ENCODE data around the gene TIGD1.

Gene TIGD1
- total RNA-seq: 16.2 to 31.2 (median 18.8) reads per million in 3 donors

- Histone ChIP-seq H3K4me1 (ENCODE audit: control insufficient read depth, insufficient read depth, low read length, poor library complexity, severe bottlenecking) (peaks cover 17% of the 10 kb centered on the region), H3K36me3 (ENCODE audit: control insufficient read depth, insufficient read depth, low read length) (peaks cover under 1% of the 10 kb centered on the region)
Measured at GRCh38 chr2:232550354-232551249, at the start of gene TIGD1, which contains the start of gene EIF4E2. Gene TIGD1 (minus strand): TSS chr2:232550557. CDS start chr2:232549882, 675 bp downstream. Gene EIF4E2 (plus strand): TSS chr2:232550689. CDS start chr2:232550725, 36 bp downstream.

DNA sequence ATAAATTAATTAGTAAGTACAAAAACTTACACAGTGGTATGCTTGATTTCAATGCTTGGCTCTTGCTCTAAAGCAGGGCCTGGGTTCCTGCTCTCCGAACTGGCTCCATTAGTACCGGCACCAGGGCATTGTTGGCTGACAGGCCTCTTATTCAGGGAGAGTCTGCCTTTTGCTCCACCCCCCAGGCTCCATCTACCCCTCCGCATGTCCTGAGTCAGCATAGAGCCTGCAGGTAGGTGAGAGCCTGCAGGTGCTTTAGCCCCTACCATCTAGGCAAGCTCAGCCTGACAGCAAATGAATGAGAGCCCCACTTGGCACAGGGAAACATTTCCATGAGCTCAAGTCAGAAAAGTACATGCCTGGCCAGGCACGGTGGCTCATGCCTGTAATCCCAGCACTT lies 47.9 kb upstream of the TIGD1 start:
- DNase-seq: no peak
- Histone ChIP-seq H3K36me3 (ENCODE audit: control insufficient read depth, insufficient read depth, low read length) (no peaks in the 10 kb centered on the region), H3K27ac (ENCODE audit: insufficient read depth, low read length, poor library complexity, severe bottlenecking) (no peak overlapping the region), H3K27me3 (replicated peaks; ENCODE audit: control insufficient read depth, insufficient read depth, low read length, poor library complexity, severe bottlenecking) (no peaks in the 10 kb centered on the region), H3K4me1 (ENCODE audit: control insufficient read depth, insufficient read depth, low read length, poor library complexity, severe bottlenecking) (no peaks in the 10 kb centered on the region), H3K9me3 (ENCODE audit: control insufficient read depth, low read length) (no peaks in the 10 kb centered on the region), H3K4me3 (ENCODE audit: insufficient read depth, low read depth, low read length, poor library complexity, severe bottlenecking) (no peak overlapping the region)

More at GRCh38 chr2:232550354-232551249, at the start of gene TIGD1, which contains the start of gene EIF4E2:
- DNase-seq: peak; percentile 77 to 85 (median 81)
- H3K9me3 ChIP-seq (ENCODE audit: control insufficient read depth, low read length): no peaks in the 10 kb centered on the region
- peak within 1 kb of the TSS; percentile 96 for H3K27ac ChIP-seq (ENCODE audit: insufficient read depth, low read length, poor library complexity, severe bottlenecking)
- H3K27me3 ChIP-seq (replicated peaks; ENCODE audit: control insufficient read depth, insufficient read depth, low read length, poor library complexity, severe bottlenecking): no peaks in the 10 kb centered on the region
- peak within 1 kb of the TSS; percentile 94 for H3K4me3 ChIP-seq (ENCODE audit: insufficient read depth, low read depth, low read length, poor library complexity, severe bottlenecking)

DNA sequence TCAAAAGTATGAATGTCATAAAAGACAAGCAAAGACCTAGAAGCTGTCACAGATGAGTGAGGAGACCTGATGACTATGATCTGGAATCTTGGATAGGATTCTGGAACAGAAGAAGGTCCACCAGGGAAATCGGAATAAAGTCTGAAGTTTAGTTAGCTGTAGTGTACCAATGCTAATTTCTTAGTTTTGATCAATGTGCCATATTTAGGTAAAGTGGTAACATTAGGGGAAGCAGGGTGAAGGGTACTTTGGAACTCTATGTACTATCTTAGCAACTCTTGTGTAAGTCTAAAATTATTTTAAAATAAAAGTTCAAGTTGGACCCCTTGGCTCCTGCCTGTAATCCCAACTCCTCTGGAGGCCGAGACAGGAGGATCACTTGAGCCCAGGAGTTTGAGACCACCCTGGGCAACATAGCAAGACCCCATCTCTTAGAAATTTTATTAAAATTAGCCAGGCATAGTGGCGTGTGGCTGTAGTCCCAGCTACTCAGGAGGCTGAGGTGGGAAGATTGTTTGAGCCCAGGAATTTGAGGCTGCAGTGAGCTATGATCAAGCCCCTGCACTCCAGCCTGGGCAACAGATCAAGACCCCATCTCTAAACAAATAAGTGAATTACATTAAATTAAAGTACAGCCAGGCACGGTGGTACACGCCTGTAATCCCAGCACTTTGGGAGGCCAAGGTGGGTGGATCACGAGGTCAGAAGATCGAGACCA lies 47.2 kb upstream of the TIGD1 start:
- Histone ChIP-seq H3K4me1 (ENCODE audit: control insufficient read depth, insufficient read depth, low read length, poor library complexity, severe bottlenecking) (no peaks in the 10 kb centered on the region), H3K27ac (ENCODE audit: insufficient read depth, low read length, poor library complexity, severe bottlenecking) (no peak overlapping the region), H3K9me3 (ENCODE audit: control insufficient read depth, low read length) (no peaks in the 10 kb centered on the region), H3K4me3 (ENCODE audit: insufficient read depth, low read depth, low read length, poor library complexity, severe bottlenecking) (no peak overlapping the region), H3K27me3 (replicated peaks; ENCODE audit: control insufficient read depth, insufficient read depth, low read length, poor library complexity, severe bottlenecking) (no peaks in the 10 kb centered on the region), H3K36me3 (ENCODE audit: control insufficient read depth, insufficient read depth, low read length) (no peaks in the 10 kb centered on the region)
- DNase-seq: no peak

DNA sequence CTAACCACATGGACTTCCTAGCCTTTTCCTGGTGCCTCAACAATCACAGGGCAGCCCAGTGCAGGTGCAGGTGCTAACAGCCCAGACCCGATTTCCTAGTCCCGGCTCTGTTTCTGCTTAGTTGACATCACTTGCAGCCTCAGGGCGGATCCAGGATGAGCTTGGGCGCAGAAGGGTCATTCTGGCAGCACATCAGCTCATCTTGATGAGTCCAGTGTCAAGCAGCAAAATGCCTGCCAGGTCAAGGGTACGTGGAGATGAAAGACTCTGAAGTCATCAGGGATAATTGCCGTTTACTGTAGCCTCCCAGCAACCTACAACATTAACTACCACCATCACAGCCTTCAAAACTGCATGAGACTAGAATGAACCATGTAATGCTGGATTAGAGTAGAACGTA lies 43.6 kb upstream of the TIGD1 start:
- H3K27me3 ChIP-seq (replicated peaks; ENCODE audit: control insufficient read depth, insufficient read depth, low read length, poor library complexity, severe bottlenecking): no peaks in the 10 kb centered on the region
- DNase-seq: no peak
- no peaks in the 10 kb centered on the region for H3K9me3 ChIP-seq (ENCODE audit: control insufficient read depth, low read length)
- no peak overlapping the region for H3K4me3 ChIP-seq (ENCODE audit: insufficient read depth, low read depth, low read length, poor library complexity, severe bottlenecking)
- H3K27ac ChIP-seq (ENCODE audit: insufficient read depth, low read length, poor library complexity, severe bottlenecking): no peak overlapping the region
- no peaks in the 10 kb centered on the region for H3K4me1 ChIP-seq (ENCODE audit: control insufficient read depth, insufficient read depth, low read length, poor library complexity, severe bottlenecking)
- no peaks in the 10 kb centered on the region for H3K36me3 ChIP-seq (ENCODE audit: control insufficient read depth, insufficient read depth, low read length)

DNA sequence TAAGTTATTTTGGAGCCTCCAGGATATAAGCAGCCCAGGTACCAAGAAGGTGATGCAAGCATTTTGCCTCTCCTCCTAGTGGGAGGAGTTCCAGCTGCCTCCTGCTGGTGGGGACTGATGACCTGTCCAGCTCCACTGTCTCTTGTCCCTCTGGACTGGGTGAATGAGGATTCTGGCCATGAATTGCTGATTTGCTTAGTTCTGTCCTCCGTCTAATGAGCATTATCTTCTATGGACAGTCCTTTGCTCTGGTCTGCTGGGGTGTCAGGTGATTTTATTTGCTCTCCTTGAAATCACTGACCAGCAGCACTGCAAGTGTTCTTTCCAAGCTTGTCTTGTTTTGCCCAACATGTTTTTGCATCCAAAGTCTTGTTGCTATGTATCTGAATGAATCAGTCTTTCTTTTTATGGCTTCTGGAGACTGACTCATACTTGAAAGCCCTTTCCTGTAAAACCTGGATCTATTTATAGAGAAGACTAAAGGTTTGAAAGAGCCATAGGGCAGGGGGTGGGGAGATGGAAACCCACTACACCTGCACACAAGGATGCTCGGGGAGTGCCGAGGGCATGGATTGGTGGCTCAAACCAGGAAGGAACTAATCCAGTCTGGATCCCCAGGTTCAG lies 42.5 kb upstream of the TIGD1 start:
- Histone ChIP-seq H3K36me3 (ENCODE audit: control insufficient read depth, insufficient read depth, low read length) (no peaks in the 10 kb centered on the region), H3K27me3 (replicated peaks; ENCODE audit: control insufficient read depth, insufficient read depth, low read length, poor library complexity, severe bottlenecking) (no peaks in the 10 kb centered on the region), H3K9me3 (ENCODE audit: control insufficient read depth, low read length) (no peaks in the 10 kb centered on the region), H3K27ac (ENCODE audit: insufficient read depth, low read length, poor library complexity, severe bottlenecking) (no peak overlapping the region), H3K4me1 (ENCODE audit: control insufficient read depth, insufficient read depth, low read length, poor library complexity, severe bottlenecking) (no peaks in the 10 kb centered on the region), H3K4me3 (ENCODE audit: insufficient read depth, low read depth, low read length, poor library complexity, severe bottlenecking) (no peak overlapping the region)
- DNase-seq: no peak

DNA sequence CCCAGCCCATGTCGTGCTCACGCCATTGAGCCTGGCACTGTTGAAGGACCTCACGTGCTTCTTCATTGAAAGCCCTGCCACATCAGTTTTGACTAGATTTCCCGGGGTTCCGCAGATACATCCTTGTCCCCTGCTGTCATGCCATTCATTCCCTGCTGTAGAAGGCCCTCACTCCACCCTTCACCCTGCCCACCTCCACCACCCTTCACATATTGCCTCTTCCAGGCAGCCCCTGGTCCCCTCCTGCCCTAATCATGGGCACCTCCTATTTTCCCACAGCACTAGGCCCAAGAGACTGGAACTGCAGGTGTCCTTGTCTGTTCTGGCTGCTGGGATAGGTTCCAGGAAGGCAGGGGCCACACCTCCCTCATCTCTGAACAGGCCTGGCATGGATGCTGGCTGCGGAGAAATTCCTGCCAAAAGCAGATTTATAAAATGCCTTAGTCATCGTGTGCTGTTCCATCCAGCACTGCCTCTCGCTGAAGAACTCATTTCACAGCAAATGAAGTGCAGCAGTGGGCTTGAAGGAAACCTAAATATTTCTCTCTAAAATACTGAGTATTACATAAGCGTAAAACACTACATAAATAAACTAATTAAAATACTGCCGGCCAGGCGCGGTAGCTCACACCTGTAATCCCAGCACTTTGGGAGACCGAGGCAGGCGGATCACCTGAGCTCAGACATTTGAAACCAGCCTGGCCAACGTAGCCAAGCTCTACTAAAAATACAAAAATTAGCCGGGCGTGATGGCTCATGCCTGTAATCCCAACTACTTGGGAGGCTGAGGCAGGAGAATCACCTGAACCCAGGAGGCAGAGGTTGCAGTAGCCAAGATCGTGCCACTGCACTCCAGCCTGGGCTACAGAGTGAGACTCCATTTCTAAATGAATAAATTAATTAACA lies 38.6 kb upstream of the TIGD1 start:
- Histone ChIP-seq H3K4me3 (ENCODE audit: insufficient read depth, low read depth, low read length, poor library complexity, severe bottlenecking) (no peak overlapping the region), H3K27me3 (replicated peaks; ENCODE audit: control insufficient read depth, insufficient read depth, low read length, poor library complexity, severe bottlenecking) (no peaks in the 10 kb centered on the region), H3K27ac (ENCODE audit: insufficient read depth, low read length, poor library complexity, severe bottlenecking) (no peak overlapping the region), H3K9me3 (ENCODE audit: control insufficient read depth, low read length) (no peaks in the 10 kb centered on the region), H3K36me3 (ENCODE audit: control insufficient read depth, insufficient read depth, low read length) (no peaks in the 10 kb centered on the region), H3K4me1 (ENCODE audit: control insufficient read depth, insufficient read depth, low read length, poor library complexity, severe bottlenecking) (no peaks in the 10 kb centered on the region)
- DNase-seq: no peak

DNA sequence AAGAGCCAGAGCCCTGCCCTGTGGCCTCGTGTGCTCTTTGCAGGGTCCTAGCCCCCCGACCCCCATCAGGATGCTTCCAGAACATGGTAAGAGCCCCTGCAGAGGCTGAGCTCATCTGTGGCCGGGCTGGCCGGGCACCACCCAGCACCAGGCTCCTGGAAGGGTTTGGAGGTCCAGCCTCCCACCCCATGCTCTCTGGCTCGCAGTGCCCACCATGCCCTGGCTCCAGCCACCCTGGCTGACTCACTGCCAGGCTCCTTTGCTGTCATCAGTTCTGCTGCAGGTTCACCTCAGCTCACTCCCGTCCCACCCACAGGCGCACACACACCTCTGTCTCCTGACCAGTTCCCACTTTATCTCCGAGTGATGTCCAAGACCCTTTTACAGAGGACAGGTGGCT lies 37.7 kb upstream of the TIGD1 start:
- Histone ChIP-seq H3K36me3 (ENCODE audit: control insufficient read depth, insufficient read depth, low read length) (peaks cover 7% of the 10 kb centered on the region), H3K4me3 (ENCODE audit: insufficient read depth, low read depth, low read length, poor library complexity, severe bottlenecking) (no peak overlapping the region), H3K27ac (ENCODE audit: insufficient read depth, low read length, poor library complexity, severe bottlenecking) (no peak overlapping the region), H3K4me1 (ENCODE audit: control insufficient read depth, insufficient read depth, low read length, poor library complexity, severe bottlenecking) (no peaks in the 10 kb centered on the region), H3K27me3 (replicated peaks; ENCODE audit: control insufficient read depth, insufficient read depth, low read length, poor library complexity, severe bottlenecking) (no peaks in the 10 kb centered on the region), H3K9me3 (ENCODE audit: control insufficient read depth, low read length) (no peaks in the 10 kb centered on the region)
- no peak for DNase-seq

DNA sequence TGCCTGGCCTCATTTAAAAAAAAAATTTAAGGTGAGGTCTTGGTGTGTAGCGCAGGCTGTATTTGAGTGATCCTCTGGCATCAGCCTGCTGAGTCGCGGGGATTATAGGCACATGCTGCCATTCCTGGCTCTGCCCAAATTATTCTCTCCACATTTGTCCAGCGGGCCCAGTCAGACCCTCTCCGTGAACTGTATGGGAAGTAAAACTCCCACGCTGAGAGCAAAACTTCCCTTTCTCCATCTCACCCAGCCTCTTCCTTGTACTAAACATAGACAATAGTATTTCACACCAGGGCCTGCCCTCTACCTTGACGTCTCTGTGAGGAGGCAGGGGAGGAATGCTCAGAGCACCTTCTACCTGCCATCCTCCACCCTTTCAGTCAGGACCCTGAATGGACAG lies 37.2 kb upstream of the TIGD1 start:
- H3K4me1 ChIP-seq (ENCODE audit: control insufficient read depth, insufficient read depth, low read length, poor library complexity, severe bottlenecking): no peaks in the 10 kb centered on the region
- H3K27me3 ChIP-seq (replicated peaks; ENCODE audit: control insufficient read depth, insufficient read depth, low read length, poor library complexity, severe bottlenecking): no peaks in the 10 kb centered on the region
- no peak overlapping the region for H3K4me3 ChIP-seq (ENCODE audit: insufficient read depth, low read depth, low read length, poor library complexity, severe bottlenecking)
- DNase-seq: no peak
- no peak overlapping the region for H3K27ac ChIP-seq (ENCODE audit: insufficient read depth, low read length, poor library complexity, severe bottlenecking)
- H3K9me3 ChIP-seq (ENCODE audit: control insufficient read depth, low read length): no peaks in the 10 kb centered on the region
- peaks cover 7% of the 10 kb centered on the region for H3K36me3 ChIP-seq (ENCODE audit: control insufficient read depth, insufficient read depth, low read length)

DNA sequence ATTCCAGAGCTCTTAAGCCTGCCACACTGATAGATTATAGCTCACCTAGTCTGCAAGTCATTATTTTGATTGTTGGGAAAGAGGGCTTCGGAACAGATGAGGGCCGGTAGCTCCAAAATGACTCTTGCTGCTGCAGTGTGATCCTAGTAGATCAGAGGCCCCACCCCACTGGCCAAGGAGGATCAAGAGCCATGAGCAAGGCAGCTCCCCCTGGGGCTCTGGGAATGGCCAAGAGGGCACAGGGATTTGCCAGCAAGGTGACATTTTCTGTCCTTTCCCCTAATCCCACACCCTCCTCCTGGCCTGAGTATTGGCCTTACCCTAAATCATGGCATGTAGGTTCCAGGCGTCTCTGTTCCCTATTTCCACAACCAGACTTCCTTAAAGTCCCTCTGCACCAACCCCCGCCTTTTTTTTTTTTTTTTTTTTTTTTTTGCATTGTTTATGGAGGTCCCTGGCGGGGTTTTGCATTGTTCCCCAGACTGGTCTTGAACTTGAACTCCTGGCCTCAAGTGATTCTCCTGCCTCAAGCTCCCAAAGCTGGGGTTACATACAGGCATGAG lies 36.7 kb upstream of the TIGD1 start:
- Histone ChIP-seq H3K27ac (ENCODE audit: insufficient read depth, low read length, poor library complexity, severe bottlenecking) (no peak overlapping the region), H3K4me3 (ENCODE audit: insufficient read depth, low read depth, low read length, poor library complexity, severe bottlenecking) (no peak overlapping the region), H3K36me3 (ENCODE audit: control insufficient read depth, insufficient read depth, low read length) (peaks cover 11% of the 10 kb centered on the region), H3K27me3 (replicated peaks; ENCODE audit: control insufficient read depth, insufficient read depth, low read length, poor library complexity, severe bottlenecking) (no peaks in the 10 kb centered on the region), H3K9me3 (ENCODE audit: control insufficient read depth, low read length) (no peaks in the 10 kb centered on the region), H3K4me1 (ENCODE audit: control insufficient read depth, insufficient read depth, low read length, poor library complexity, severe bottlenecking) (no peaks in the 10 kb centered on the region)
- no peak for DNase-seq

Measured in effector memory CD4-positive, alpha-beta T cell (primary cell).